Esophagus mucosa (tissue), 1 donor: ENCODE data around the gene EMX1. TPM values are rescaled to one million over a fixed set of nuclear protein-coding genes. Genes with fewer than 3 reads are reported as not detected.

Source experiments
- ATAC-seq: fragments of 200-7000 bp; cut with Tn5 transposase; one replicate; pipeline ENCODE4 v1.9.1; 2020
- total RNA-seq: library from RNA; stranded (reverse); gene quantifications from one replicate; pipeline ENCODE4 v1.2.4, GENCODE V29; 2023
- donor health status: DM: yes; HTN: yes; CAD: no.

The EMX1 gene
- total RNA-seq, 1 donor from 2014 or later, result not detected

GRCh38 chr2:72925328-72925943, 8.1 kb downstream of the EMX1 start:
- no peak for ATAC-seq

- no peak for ATAC-seq
These were observed 9.0 kb downstream of the EMX1 start for GRCh38 chr2:72926368-72926767.

DNA sequence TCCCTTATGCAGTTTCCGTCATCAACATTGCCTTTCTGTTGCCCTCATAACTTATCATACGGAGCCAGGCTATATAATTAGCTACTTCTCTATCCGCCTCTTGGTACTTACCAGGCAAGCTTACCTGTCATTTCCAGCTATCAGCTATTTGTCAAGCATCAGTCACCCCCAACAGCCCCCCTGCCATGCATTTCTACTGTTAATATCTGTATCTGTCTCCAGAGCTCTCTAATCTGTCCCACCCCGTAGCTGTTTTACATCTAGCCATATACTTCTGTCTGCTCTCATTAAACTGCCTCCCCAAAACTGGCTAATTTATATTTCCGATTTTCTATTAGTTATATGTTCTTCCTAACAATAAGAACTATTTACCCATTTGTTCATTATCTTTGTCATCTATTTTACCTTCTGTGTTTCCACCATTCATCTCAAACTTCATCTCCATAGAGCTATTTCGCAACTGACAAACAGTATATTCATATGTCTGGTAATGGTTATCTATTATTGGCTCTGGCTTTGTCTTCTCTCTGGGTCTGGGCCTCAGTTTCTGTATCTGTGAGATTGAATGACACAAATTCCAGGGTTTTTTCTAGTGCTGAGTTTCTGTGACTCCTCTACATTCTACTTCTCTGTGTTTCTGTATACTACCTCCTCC, 9.6 kb downstream of the EMX1 start:
- ATAC-seq, result no peak

- ATAC-seq, result no peak
These were observed 10.6 kb downstream of the EMX1 start for GRCh38 chr2:72927619-72928550.

- ATAC-seq, result no peak
These were observed 11.7 kb downstream of the EMX1 start for GRCh38 chr2:72929010-72929409.

- peak; percentile 50 for ATAC-seq
These were observed 14.1 kb downstream of the EMX1 start for GRCh38 chr2:72931280-72931910.

DNA sequence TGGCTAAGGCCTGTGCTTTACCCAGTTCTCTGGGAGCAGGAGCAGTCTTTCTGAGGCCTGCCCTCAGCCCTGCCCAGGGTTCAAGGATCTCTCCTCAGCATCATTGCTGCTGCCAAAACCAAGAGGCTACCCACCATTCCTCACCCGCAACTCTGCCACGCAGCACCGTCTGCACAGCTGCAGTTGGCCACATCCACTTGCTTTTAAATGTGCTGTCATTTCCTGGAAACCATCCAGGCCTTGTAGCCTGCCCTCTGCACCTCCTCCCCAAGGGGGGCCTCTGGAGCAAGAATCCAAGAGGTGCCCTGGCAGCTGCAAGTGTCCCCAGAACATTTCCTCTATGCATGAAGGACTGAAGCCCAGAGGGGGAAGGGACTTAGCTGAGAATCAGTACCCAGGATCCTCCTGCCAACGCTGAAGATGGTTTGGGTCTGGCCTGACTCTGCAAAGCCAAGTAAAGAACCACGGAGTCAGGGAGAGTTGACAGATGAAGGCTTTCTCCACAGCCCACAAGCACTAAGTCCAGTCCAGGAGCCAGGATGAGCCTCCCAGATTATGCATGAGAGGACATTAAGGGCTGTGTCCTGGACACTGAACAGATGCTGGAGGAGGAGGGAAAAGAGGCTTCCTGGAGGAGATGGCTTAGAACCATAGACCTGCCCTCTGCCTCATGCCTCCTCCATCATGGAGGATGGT, 14.9 kb downstream of the EMX1 start:
- ATAC-seq, result no peak

DNA sequence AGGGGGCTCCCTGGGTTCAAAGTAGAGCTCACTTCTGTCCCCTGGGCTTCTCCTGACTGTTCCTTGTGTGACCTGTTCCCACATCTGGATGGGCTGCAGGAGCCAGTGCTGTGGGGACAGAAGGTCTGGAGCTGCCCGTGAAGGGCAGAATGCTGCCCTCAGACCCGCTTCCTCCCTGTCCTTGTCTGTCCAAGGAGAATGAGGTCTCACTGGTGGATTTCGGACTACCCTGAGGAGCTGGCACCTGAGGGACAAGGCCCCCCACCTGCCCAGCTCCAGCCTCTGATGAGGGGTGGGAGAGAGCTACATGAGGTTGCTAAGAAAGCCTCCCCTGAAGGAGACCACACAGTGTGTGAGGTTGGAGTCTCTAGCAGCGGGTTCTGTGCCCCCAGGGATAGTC, 15.5 kb downstream of the EMX1 start:
- no peak for ATAC-seq

GRCh38 chr2:72933207-72933606, 15.9 kb downstream of the EMX1 start:
- no peak for ATAC-seq

DNA sequence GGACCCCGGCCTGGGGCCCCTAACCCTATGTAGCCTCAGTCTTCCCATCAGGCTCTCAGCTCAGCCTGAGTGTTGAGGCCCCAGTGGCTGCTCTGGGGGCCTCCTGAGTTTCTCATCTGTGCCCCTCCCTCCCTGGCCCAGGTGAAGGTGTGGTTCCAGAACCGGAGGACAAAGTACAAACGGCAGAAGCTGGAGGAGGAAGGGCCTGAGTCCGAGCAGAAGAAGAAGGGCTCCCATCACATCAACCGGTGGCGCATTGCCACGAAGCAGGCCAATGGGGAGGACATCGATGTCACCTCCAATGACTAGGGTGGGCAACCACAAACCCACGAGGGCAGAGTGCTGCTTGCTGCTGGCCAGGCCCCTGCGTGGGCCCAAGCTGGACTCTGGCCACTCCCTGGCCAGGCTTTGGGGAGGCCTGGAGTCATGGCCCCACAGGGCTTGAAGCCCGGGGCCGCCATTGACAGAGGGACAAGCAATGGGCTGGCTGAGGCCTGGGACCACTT, 16.4 kb downstream of the EMX1 start:
- ATAC-seq, result no peak

DNA sequence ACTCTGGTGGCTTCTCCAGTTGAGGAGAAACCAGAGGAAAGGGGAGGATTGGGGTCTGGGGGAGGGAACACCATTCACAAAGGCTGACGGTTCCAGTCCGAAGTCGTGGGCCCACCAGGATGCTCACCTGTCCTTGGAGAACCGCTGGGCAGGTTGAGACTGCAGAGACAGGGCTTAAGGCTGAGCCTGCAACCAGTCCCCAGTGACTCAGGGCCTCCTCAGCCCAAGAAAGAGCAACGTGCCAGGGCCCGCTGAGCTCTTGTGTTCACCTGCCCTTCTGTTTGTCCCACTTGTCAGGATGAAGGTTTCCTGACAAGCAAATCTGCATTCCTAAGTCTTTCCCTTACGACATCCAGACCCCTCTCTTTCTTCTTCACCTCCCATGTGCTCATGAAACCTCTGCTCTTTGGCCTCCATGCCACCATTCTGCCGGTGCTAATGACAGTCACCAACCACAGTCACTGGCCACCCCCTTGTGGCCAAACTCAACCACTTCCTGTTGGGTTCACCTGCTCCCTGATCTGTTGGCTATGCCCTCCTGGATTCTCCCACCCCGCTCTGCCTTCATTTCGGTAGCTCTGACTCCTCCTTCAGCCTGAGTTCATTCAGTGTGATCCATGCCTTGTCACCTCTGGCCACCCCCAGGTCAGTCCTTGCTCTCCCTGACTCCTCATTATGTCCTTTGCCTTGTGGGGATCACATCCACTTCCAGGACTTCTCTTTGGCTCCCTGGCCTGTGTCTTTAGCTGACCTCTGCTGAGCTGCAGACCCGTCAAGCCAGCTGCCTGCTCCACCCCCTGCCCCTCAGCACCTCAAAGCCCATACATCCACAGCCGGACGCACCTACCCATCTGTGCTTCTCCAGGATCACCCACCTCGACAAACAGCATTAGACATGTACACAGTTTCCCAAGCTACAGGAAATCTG, 17.6 kb downstream of the EMX1 start:
- peak; percentile 74 for ATAC-seq

- no peak for ATAC-seq
These were observed 18.3 kb downstream of the EMX1 start for GRCh38 chr2:72935611-72935957.

DNA sequence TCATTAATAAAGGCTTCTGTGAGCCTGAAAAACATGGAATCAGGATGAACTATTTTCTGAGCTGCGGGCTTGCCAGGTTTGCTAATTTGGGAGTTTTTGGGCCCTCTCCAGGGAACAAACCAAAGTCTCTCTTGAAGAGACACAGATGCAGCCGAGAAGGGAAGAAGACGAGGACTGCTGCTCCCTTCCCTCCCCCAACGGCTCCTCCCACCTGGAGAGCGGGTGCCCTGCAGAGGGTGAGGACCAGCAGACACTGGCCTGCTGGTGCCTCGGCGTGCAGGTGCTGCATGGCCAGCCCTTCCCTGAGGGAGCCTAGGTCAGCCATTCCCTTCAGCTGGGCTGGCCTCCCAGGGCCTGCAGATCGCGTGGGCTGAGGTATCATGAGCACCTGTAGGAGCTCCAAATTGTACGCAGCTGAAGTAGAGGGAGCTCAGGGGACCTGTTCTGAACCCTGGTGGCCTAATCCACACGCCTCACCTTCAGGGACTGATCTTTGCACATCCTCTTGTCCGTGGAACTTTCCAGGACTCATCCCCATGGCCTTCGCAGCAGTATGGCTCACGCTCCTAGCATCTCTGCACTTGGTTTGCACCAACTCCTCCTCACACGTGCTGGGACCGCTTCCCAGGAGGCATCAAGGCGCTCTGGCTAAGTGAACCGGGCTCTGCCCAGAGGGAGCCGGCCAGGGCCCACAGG, 19.5 kb downstream of the EMX1 start:
- no peak for ATAC-seq

DNA sequence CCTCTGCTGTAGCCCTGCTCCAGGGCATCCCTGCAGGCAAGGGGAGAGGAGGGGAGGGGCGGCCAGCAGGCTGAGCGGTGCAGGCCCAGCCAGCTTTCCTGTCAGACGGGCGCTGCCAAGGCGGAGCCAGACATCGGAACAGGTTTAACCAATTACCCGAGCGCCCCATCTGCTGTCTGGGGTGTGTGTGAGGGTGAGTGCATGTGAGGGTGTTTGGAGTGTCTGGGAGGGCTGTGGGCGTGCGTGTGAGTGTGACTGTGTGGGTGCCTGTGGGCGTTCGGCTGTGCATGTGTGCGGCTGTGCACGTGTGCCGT, 20.0 kb downstream of the EMX1 start:
- ATAC-seq, result peak; percentile 79

- no peak for ATAC-seq
These were observed 21.1 kb downstream of the EMX1 start for GRCh38 chr2:72938455-72938854.

GRCh38 chr2:72940361-72940760, 23.0 kb downstream of the EMX1 start:
- ATAC-seq, result no peak

- no peak for ATAC-seq
These were observed 23.5 kb downstream of the EMX1 start for GRCh38 chr2:72940786-72941185.

GRCh38 chr2:72942293-72942692, 25.0 kb downstream of the EMX1 start:
- ATAC-seq, result no peak

- no peak for ATAC-seq
These were observed 25.6 kb downstream of the EMX1 start for GRCh38 chr2:72942881-72943418.
